GM21737 (cell line): ENCODE measurements around the gene TOMM40.
"Not testable (repeated sequence)": the region's sequence is repeated elsewhere in the genome, so short reads cannot be mapped to it uniquely, and the experiment has no call there.

Source experiments
- ATAC-seq: cut with Tn5 transposase; IDR thresholded peaks from one replicate; pipeline ENCODE4 v1.9.1; 2021; ENCODE audit warnings: mild to moderate bottlenecking, moderate library complexity; ENCODE audit not compliant: unreplicated experiment

TOMM40 gene

DNA sequence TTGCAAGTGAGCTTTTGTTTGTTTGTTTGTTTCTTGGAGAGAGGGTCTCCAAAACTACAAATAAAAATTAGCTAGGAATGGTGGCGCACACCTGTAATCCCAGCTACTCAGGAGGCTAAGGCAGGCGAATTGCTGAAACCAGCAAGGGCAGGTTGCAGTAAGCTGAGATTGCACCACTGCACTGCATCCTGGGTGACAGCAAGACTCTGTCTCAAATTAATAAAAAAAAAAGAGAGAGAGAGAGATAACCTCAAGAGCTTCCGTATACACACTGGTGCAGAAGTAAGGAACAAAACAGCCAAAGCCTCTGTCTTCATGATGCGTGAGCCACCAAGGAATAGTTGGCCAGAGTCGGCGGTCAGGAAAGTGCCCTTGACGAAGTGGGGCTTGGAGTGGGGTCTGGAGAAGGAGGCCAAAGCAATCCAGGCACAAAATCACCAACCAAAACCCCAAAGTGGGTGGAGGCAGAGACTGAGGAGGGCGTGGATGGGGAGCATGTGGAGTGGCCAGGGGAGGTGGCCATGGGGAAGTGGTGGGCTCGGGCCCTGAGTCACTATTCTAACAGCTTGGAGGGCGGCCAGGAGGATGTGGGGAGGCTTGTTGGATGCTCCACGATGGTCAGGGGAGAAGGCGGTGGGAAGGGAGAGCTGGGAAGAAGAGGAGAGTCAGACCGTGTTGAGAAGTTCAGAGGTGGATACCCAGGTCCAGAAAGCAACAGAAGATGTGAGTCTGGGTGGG lies 21.2 kb upstream of the TOMM40 start:
- no peak for ATAC-seq

GRCh38 chr19:44871809-44872208 lies 19.2 kb upstream of the TOMM40 start:
- no peak for ATAC-seq

DNA sequence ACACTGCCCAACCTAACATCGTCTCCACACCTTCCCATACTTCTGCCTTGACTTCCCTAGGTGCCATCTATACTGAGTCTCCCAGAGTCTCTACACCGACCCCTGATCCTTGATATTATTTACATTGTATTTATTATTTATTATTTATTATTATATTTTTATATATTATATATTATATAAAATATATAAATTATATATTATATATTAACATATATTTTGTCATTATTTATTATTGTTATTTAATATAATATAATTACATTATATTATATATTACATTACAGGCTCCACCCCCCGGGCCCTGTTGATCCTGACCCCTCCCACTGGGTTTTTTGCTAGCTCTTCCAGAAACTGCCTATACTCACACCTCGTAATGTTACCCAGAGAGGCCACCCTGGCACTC lies 18.4 kb upstream of the TOMM40 start:
- no peak for ATAC-seq

GRCh38 chr19:44874317-44874716 lies 16.7 kb upstream of the TOMM40 start:
- no peak for ATAC-seq

GRCh38 chr19:44875666-44876451 lies 15.2 kb upstream of the TOMM40 start:
- no peak for ATAC-seq

DNA sequence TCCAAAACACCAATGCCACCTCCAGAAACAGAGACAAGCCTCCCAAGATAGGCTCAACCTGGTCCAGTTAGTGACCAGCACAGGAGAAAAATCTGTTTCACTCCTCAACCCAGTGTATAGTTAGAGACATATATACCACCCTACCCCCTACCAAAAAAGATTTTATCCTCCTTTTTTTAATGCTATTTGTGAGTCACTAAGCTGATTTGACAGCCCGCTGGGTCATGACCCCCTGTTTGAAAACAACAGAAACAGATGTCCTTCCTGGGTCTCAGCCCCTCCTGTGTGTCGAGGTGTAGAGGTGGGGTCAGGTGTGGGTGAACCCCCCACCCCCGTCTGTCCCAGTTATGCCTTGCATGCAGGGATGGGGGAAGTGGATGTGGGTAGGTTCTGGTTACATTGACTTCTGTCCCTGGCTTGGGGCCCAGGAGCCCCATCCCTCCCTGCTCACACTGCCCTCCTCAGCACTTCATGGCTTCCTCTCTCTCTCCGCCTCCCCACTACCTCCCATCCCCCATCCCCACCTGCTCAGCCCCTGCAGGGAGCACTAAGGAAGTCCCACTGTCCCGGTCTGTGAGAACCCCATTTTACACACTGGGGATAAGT lies 14.0 kb upstream of the TOMM40 start:
- ATAC-seq, result no peak

DNA sequence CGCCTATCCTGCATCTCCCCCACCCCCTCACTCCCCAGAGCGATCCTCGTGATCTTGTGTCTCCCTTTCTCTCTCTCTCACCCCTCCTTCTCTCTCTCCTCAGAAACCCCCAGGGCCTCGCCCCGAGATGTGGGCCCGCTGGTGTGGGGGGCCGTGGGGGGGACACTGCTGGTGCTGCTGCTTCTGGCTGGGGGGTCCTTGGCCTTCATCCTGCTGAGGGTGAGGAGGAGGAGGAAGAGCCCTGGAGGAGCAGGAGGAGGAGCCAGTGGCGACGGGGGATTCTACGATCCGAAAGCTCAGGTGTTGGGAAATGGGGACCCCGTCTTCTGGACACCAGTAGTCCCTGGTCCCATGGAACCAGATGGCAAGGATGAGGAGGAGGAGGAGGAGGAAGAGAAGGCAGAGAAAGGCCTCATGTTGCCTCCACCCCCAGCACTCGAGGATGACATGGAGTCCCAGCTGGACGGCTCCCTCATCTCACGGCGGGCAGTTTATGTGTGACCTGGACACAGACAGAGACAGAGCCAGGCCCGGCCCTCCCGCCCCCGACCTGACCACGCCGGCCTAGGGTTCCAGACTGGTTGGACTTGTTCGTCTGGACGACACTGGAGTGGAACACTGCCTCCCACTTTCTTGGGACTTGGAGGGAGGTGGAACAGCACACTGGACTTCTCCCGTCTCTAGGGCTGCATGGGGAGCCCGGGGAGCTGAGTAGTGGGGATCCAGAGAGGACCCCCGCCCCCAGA lies 12.8 kb upstream of the TOMM40 start:
- no peak for ATAC-seq

DNA sequence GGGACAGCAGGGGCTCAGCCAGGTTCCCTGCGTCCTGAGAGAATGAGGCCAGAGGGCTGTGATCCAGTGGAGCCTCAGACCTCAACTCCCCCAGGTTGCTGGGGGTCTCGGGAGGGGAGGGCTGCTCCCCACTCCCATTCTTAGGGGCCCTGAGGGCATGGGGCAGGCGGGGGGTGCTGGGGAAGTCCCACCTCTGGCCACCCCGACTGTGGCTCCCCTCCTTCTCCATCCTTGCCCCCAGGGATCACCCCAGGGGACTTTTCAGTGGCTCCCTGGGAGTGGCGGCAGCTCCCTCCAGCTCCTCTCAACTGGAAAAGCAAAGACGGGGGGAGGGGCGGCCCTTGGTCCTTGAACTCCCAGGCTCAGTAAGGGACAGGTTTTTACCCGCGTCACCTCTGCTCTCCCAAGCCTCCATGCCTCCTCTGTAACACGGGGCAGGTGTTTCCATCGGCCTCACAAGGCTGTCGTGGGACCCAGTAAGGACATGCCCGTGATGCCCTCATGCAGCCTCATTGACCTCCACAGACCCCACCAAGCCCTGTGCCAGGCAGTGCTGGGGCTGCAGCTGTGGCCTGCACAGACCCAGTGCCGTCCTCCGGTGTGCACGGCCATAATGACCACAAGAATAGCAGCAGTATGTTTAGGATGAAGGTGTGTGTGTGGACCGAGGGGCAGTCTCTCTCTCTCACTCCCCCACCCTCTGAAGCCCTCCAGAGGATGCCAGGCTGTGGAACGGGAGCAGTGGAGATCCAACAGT lies 11.6 kb upstream of the TOMM40 start:
- no peak for ATAC-seq

DNA sequence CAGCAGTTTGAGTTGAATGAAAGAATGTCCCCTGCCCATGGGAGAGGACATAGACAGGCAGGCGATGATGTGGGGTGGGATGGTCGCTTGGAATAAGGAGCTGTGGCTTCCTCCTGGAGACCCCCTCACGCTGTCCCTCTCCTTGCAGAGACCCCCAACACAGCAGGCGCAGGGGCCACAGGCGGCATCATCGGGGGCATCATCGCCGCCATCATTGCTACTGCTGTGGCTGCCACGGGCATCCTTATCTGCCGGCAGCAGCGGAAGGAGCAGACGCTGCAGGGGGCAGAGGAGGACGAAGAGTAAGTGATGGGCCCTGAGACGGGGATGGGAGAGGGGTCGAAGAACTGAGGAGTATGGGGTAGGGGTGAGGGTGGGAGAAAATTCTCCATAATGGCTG lies 9.0 kb upstream of the TOMM40 start:
- no peak for ATAC-seq

DNA sequence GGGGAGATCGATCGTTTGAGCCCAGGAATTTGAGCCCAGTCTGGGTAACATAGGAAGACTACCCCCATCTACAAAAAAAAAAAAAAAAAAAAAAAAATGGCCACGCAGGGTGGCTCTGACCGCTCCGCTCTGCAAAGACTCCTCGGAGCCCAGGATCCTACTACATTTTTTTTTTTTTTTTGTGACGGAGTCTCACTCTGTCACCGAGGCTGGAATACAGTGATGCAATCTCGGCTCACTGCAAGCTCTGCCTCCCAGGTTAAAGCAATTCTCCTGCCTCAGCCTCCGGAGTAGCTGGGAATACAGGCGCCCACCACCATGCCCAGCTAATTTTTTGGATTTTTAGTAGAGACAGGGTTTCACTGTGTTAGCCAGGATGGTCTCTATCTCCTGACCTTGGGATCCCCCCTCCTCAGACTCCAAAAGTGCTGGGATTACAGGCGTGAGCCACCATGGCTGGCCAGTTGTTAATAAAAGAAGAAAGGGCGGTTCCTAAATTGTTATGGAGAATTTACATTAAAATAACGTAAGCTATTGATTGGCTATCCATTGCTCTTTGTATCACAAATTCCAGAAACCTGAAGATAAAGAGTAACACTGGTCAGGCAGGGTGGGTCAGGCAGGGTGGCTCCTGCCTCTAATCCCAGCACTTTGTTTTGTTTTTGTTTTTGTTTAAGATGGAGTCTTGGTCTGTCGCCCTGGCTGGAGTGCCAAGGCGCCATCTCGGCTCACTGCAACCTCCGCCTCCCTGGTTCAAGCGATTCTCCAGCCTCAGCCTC lies 8.2 kb upstream of the TOMM40 start:
- ATAC-seq, result not testable (repeated sequence)

DNA sequence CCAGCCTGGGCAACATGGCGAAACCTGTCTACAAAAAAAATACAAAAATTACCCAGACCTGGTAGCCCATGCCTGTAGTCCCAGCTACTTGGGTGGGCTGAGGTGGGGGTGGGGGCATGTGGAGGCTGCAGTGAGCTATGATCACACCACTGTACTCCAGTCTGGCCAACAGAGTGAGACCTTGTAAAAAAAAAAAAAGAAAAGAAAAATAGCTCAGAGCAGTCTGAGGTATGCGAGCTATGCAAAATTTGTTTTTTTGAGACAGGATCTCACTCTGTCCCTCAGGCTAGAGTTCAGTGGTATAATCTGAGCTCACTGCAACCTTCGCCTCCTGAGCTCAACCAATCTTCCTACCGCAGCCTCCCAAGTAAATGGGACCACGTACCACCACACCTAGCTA lies 7.1 kb upstream of the TOMM40 start:
- ATAC-seq, result no peak

- ATAC-seq, result no peak
Observed at GRCh38 chr19:44884566-44884965, 6.5 kb upstream of the TOMM40 start.

DNA sequence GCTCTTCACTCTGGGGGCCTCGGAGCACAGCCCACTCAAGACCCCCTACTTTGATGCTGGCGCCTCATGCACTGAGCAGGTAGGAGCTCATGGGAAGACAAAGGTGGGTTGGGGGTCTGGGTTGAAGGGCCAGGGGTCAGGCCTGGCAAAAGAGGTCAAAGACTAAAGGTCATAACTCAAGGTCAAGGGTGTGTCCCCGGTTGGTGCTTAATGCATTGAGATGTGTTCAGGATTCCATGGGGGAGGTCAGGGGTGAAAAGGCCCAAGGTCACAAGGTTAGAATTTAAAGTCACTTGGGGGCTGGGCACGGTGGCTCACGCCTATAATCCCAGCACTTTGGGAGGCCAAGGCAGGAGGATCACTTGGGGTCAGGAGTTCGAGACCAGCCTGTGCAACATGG lies 4.9 kb upstream of the TOMM40 start:
- ATAC-seq, result no peak

DNA sequence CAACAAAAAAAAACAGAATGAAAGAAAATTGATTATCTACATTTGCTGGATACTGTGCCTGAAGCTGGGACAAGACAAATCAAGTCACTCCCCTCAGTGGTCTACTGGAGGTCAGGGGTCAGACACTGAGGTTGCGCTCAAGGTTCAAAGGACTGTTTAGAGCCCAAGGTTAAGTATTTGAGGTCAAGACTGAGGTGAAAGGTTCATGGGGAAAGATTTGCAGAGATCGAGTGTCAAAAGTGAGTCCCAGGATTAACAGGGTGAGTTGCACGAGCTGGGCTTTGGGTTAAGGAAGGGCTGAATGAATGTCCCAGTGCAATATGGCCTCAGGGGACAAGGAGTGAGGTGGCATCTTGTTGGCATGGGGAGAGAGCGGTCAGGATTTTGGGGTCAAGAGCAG lies 3.4 kb upstream of the TOMM40 start:
- no peak for ATAC-seq

- not testable (repeated sequence) for ATAC-seq
Observed at GRCh38 chr19:44888335-44888734, 2.7 kb upstream of the TOMM40 start.

DNA sequence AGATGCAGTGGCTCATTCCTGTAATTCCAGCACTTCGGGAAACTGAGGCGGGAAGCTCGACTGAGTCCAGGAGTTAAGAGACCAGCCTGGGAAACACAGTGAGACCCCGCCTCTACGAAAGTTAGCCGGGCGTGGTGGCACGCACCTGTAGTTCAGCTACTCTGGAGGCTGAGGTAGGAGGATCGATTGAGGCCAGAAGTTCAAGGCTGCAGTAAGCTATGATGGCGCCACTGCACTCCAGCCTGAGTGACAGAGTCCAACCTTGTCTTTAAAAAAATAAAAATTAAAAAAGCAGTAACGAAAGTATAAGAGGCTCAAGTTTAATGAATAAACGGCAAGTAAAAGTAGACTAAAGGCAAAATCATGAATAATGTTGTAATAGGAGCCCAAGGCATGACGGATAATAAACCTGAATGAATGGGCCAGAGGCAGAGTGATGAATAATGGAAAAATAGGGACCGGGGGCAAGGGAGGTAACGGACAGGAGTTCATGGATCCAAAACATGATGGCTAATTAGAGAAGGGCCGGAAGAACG lies 1.2 kb upstream of the TOMM40 start:
- ATAC-seq, result no peak

GRCh38 chr19:44890366-44891015 lies 563 bp upstream of the TOMM40 start:
- peak; percentile 71 for ATAC-seq

- ATAC-seq, result no peak
Observed at GRCh38 chr19:44892932-44893331, 1.9 kb downstream of the TOMM40 start.
